HG02840 (cell line): ENCODE results near the gene RPL5.
"Not testable (repeated sequence)": the region's sequence is repeated elsewhere in the genome, so short reads cannot be mapped to it uniquely, and the experiment has no call there.

Source experiments
- ATAC-seq: cut with Tn5 transposase; IDR thresholded peaks from one replicate; pipeline ENCODE4 v1.9.1; 2021; ENCODE audit warnings: mild to moderate bottlenecking, moderate library complexity, moderate number of reproducible peaks; ENCODE audit not compliant: unreplicated experiment, low FRiP score

Gene RPL5

GRCh38 chr1:92831762-92832536, at the start of gene RPL5:
RPL5 (plus strand) TSS chr1:92832040; CDS start chr1:92832115, 75 bp downstream.
- peak; percentile 97 for ATAC-seq

- not testable (repeated sequence) for ATAC-seq
Measured at GRCh38 chr1:92783550-92783949, 48.3 kb upstream of the RPL5 start.

GRCh38 chr1:92784021-92784638, 47.7 kb upstream of the RPL5 start:
- ATAC-seq: peak; percentile 6

- peak; percentile 98 for ATAC-seq
Measured at GRCh38 chr1:92784639-92785500, 47.0 kb upstream of the RPL5 start, which contains the start of gene EVI5. EVI5 (minus strand) TSS chr1:92785108; CDS start chr1:92736546, 48,562 bp downstream.

- ATAC-seq: no peak
Measured at GRCh38 chr1:92786111-92786901, 45.5 kb upstream of the RPL5 start.

GRCh38 chr1:92790081-92790480, 41.8 kb upstream of the RPL5 start:
- no peak for ATAC-seq

GRCh38 chr1:92790867-92791266, 41.0 kb upstream of the RPL5 start:
- ATAC-seq: no peak

- no peak for ATAC-seq
Measured at GRCh38 chr1:92791487-92792066, 40.3 kb upstream of the RPL5 start.

GRCh38 chr1:92792340-92792782, 39.5 kb upstream of the RPL5 start:
- ATAC-seq: no peak

- ATAC-seq: no peak
Measured at GRCh38 chr1:92795166-92795565, 36.7 kb upstream of the RPL5 start.

- no peak for ATAC-seq
Measured at GRCh38 chr1:92797297-92797696, 34.5 kb upstream of the RPL5 start.

- no peak for ATAC-seq
Measured at GRCh38 chr1:92797961-92798360, 33.9 kb upstream of the RPL5 start.

GRCh38 chr1:92803140-92803887, 28.5 kb upstream of the RPL5 start:
- ATAC-seq: no peak

GRCh38 chr1:92804721-92805201, 27.1 kb upstream of the RPL5 start:
- no peak for ATAC-seq

GRCh38 chr1:92805216-92805615, 26.6 kb upstream of the RPL5 start:
- ATAC-seq: no peak

GRCh38 chr1:92808381-92808780, 23.5 kb upstream of the RPL5 start:
- ATAC-seq: no peak

- ATAC-seq: no peak
Measured at GRCh38 chr1:92816732-92817131, 15.1 kb upstream of the RPL5 start.

- no peak for ATAC-seq
Measured at GRCh38 chr1:92817137-92817697, 14.6 kb upstream of the RPL5 start.
